CD4-positive, alpha-beta T cell treated with Interleukin-1 beta for 1 hour (primary cell): ENCODE measurements around the gene ASB12.
"Not testable (repeated sequence)": the region's sequence is repeated elsewhere in the genome, so short reads cannot be mapped to it uniquely, and the experiment has no call there.

ENCODE experiments used
- DNase-seq, 2 donors: peaks; one replicate each; pipeline ENCODE4 v3.0.0-alpha.2; 2020 to 2022

Gene ASB12, protein sequence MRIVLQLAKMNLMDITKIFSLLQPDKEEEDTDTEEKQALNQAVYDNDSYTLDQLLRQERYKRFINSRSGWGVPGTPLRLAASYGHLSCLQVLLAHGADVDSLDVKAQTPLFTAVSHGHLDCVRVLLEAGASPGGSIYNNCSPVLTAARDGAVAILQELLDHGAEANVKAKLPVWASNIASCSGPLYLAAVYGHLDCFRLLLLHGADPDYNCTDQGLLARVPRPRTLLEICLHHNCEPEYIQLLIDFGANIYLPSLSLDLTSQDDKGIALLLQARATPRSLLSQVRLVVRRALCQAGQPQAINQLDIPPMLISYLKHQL

DNA sequence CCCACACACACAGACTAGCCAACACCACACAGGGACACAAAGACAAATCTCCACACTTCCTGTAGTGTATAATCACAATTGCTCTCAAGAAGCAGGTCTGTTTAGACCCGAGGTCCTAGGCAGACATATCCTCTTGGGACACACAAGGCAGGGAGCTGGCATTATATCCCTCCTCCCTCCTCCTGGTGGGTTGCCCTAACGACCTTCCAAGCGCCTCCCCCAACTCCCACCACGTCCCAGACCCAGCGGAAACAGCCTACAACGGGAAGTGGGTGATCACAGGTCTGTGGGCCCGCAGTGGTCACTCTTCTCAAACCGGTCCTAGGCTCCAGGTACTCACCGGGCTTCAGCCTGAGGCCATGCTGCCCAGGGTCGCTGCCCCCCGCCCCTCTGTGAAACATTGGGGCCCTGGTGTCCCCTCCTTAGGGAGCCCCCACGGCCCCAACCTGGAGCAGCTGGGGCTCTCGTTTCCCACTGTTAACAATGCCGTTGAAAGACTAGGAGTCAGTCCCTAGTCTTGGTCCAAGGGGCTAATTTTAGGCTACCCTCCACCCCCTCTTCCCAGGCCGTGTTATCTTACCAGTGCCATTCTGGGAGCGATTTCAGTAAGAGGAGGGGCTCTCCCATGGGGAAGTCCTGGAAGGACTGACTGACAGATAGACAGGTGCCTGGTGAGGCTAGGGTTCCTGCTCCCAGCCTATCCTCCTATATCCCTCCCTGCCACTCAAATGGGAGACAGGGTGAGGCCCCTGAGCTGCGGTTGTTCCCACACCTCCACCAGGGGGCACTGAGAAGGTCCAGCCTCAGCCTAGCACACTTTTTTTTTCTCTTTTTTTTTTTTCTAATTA is at the start of gene ASB12:
Gene ASB12, minus strand, starts transcription at position 485 of the 848 bp plus-strand sequence. CDS start 4,957 bp downstream, outside the sequence.
- DNase-seq = no peak

DNA sequence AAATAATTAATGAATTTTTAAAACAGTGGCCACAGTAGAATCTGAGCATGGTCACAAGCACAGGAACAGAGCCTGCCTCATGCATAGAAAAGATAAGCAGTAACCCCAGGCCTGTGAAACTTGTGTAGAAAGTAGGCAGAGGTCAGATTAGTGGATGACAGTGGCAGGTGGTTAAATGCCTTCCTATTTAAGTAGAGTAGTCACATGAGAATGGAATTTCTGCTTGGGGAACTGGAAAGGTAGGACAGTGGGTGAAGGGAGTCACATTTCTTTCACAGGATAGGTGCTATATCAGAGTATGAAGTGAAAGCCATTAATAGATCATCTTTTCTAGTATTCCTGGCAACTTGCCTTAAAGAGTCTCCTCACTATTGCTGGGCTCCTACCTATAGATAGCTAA is 34.9 kb upstream of the ASB12 start:
- no peak for DNase-seq

DNA sequence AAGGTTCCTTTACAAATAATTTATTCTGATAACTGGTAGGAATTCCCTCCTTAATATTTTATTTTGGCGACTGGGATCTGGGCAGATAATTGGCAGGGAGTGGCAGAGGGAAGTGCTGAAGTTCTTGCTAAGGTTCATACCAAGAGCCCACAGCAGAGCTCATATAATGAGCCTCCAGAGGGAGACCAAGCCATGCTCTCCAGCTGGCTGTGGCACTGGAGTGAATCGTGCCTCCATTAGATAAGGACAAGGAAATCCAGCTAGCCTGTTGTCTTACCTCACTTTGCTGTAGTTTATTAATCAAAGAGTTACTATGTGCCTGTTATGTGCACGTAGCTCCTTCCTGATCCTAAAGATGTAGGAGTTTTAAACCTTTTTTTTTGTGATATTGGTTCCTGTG is 1.3 kb downstream of the ASB12 start:
- no peak for DNase-seq

DNA sequence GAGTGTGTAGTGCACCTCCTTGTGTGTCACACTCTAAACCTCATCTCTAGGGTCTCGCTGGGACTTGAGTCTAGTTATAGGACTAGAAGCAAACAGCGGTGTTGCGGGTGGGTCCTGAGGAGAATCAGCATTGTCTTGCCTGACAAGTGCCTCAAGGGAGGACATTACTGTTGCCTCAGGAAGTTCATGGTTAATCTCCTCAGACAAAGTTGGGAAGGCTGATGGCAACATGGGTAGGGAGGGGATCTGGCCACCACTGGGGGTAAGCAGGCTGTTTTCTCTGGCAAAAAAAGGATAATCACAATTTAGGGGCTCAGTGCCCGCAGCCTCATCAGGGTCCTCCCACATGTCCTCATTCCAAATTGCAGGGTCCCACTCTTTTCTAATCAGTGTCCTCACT is 12.4 kb downstream of the ASB12 start:
- DNase-seq = no peak

DNA sequence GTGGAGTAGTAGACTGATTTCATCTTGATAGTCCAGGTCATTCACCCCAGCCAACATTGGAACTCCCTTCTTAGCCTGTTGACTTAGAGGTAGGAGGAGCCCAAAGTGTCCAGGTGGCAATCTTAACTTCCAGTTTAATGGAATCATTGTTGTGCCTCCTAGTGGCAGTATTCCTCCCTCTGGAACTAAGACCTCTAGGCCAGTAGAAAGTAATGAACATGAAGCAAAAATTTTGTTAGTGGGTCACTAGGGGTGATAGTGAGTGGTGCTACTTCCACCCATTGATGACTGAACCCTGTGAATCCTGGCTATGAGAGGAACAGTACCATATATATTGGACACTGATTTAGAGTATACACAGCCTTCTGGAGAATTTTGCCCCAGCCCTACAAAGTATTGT is 16.4 kb downstream of the ASB12 start:
- not testable (repeated sequence) for DNase-seq

DNA sequence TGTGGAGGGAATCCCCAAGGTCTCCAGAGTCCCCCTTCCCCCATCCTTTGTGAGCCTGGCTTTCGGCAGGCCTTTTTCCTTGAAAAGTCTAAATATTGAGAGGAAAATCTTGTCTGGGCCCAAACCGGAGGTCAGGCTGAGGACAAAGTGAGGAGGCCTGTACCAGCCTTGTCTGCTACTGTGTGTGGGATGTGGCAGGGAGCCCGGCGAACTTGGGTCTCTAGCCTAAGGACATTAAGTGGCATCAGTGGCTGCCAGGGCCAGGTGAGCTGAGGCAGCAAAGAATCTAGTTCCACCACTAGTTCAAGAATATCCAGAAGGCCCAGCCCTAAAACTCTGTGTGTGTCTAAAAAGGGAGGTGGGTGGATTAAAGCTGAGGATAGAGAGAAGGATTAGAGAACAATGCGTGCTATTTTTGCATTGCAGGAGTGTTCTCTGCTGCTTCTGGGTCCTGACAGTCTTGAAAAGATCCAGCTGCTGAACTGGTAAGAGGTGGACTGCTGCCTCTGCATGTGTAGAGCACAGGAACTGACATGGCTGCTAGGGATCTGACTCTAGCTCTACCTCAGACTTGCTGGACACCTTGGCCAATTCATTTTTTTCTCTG is 23.7 kb downstream of the ASB12 start:
- DNase-seq = no peak

DNA sequence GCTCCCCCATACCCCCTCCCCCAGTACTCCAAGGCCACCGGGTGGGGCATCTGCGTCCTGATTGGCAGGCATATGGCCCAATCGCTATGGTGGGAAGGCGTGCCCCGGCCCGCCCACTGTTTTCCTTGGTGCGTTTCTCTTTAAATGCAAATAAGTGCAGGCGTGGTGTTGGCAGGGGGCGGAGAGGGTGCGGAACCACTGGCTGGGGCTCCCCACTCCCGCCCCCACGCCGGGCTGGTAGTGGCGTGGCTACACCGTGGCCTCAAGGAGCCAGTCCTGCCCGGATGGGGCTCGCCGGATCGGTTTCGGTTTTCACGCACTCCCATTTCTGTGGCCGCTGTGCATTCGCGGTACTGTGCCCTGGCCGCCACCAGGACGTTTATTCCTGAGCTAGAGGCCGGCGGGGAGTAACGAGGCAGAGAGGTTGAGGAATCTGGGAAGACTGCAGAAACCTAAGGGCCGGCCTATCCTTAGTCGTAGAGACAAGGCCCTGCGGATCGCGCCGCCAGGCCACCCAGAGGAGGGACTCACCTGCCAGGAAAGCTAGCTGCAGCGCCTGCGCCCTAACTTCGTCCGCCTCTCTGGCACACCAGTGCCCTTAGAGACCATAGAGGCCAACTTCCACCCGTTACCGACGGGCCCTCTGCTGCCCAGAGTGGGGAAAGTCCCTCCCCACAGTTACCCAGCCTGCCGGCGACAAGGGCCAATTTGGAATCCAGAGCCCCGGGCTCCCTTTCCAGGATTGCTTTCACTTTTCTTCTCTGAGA is 24.5 kb downstream of the ASB12 start:
- DNase-seq = peak; percentile 90 to 92

DNA sequence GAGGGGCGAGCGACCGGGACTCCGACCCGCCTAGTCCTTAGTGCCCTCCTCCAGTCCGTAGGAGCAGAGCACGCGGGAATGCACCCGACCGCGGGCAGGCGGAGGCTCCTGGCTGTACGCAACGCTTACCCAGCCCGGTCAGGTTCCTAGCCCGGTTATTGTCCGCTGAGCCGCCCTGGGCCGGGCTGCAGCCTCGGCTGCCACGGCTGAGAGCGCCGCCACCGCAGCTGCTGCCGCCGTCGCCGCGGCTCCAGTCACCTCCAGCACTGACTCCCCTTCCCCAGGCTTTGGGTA is 25.0 kb downstream of the ASB12 start, which contains the start of gene AMER1:
Gene AMER1, minus strand, starts transcription at position 268 of the 294 bp plus-strand sequence. CDS start 12,422 bp downstream, outside the sequence.
- no peak for DNase-seq

DNA sequence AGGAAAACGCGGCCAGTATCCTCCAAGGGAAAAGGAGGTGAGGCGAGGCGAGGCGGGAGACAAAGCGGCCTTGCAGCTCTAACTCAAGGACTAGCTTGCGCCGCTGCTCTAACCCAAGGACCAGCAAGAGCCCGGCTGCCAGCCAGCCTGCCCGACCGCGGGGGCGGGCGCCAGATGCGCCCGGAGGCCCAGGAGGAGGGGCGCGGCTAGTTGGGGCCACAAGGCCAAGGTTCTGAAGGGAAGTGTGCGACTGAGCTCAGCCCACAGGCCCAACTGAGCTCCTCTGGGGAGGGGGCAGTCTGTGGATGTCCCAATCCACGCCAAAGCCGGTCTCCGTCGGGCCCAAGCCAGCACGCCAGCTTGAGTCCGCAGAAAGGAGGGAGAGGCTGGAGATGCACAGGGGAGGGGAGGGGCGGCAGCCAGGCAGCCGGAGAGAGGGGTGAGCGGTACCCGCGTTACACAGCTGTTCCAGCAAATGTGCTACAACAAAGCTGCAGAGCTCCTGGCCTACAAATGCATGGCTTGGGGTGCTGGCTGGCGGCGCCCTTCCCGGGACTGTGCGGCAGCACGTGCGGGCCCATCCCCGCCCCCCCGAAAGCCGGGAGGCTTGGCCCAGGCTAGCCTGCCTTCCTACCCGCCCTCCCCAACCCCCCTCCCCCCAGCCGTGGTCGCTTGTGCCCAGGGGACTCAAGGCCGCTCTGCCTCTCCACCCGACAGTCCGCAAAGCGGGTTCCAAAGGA is 25.5 kb downstream of the ASB12 start:
- peak in 1 of 2 donors; percentile 5 for DNase-seq

DNA sequence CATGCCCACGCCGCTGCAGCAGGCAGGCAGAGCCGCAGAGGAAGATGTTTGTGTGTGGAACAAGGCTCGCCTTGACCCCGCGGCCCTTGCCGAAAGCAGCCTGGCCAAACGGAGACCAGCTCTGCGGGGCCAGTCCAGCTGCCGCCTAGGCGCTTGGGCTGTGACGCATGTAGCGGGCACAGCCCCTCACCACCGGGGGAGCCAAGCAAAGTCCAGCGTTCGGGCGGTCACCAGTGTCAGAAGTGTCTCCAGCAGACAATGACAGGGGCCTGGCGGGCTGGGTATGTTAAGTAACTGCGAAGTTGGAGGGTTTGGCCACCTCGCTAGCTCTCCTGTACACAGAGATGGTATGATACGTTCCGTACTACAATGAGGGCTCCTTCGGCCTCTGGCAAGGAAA is 26.2 kb downstream of the ASB12 start:
- no peak for DNase-seq

DNA sequence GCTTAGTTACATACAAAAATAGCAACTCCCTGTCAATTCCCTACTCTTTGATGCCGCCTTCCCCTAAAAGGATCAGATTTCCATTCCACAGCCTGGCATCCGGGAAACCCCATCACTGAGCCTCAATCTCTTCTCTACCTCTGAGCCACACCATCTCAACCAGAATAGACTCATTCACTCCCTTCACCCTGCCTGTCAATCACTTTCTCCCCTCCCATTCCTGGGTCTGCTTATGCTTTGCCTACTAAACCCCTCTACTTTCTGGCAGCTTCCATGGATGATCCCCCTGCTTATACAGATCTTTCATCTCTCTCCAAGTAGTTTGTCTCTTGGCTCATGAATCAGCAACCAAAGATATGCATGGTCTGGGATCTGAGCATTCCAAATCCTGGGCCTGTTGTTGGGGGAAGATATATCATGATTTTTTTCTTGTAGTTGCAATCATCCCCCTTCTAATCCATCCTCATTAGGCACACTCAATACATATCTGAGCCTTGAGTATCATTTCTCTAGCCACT is 27.5 kb downstream of the ASB12 start:
- no peak for DNase-seq

DNA sequence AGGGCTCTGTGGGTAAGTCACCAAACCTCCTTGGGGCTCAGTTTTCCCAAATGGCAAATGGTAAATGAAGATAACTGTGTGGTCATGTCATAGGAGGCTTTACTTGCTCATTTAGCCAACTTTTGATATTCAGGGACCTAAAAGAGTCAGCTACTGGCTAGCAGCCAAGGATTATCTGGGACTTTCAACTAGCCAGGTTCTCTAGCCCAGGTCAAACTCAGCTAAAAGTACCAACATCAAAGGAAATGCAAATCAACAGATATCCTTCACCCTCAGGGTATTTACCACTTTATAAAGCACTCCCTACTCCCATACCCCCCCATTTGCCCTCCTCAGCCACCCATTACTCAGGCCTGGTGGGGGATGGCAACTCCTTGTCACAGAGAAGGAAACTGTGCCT is 32.4 kb downstream of the ASB12 start:
- DNase-seq = no peak

DNA sequence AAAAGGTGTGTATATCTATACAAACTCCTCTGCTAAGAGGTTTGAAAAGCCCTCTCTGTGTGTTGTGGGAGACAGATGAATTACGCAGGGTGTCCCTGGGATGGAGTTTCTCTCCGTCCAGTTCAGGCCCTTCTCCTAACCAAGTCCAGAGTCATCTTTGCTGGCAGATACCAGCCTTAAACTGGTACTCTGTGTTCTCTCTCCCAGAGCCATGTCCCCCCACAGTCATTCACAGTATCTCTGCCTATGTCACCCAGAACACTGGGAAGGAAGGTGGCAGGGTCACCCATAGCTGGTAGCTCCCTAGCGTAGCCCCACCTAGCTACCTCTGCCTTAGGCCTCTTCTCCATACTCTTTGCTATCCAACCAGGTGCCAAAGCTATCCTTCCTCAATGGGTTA is 33.8 kb downstream of the ASB12 start:
- no peak for DNase-seq

DNA sequence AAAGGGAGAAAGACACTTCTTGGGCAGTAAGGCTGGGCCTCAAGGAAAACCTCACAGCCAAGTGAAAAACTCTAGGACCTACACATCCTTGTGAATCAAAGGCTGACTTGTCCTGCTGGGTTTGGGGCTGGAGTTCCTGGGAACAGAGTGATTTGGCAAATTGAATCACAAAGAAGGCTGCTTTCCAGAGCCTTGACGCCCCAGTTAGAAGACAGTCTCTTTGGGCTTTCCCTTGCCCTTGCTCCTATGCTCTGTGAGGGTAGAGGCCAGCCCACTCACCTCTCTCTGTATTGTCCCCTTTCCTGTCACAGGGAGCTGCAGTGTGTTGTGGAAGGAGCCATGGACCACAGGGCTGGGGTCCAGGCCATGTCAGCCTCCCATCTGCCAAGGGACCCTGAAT is 34.5 kb downstream of the ASB12 start:
- DNase-seq = no peak

DNA sequence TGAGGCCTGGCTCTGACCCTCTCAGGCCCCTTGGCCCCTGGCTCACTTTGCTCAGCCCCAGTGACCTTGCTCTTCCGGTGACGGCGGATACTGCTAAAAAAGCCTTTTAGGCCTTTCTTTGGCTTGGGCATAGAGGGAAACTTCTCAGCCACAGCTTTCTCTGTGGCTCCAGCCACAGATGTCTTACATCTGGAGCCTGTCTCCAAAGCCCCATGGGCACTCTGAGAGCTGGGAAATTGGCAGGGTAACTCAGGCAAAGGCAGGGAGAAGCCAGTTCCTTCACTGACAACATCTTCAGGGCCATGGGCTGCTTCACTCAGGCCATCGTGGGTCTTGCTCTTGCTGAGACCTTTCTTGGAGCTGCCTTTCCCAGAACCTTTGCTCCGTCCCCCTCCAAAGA is 37.7 kb downstream of the ASB12 start:
- no peak for DNase-seq

DNA sequence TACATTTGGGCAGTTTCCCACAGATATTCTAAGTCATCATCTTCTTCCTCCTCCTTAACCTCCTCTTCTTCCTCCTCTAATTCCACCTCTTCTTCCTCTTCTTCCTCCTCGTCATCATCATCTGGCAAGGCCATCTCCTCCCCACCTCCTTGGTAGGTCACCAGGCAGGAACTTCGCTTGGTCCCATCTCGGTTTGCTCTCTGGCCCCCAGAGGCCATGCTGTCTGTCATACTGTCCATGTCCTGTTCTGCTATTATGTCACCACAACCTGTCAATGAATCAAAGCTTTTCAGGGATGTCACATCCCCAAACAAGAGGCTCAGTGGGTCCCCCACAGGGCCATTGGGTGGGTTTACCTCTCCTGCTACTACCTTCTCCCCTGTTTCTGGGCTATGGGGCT is 38.4 kb downstream of the ASB12 start:
- DNase-seq = no peak

DNA sequence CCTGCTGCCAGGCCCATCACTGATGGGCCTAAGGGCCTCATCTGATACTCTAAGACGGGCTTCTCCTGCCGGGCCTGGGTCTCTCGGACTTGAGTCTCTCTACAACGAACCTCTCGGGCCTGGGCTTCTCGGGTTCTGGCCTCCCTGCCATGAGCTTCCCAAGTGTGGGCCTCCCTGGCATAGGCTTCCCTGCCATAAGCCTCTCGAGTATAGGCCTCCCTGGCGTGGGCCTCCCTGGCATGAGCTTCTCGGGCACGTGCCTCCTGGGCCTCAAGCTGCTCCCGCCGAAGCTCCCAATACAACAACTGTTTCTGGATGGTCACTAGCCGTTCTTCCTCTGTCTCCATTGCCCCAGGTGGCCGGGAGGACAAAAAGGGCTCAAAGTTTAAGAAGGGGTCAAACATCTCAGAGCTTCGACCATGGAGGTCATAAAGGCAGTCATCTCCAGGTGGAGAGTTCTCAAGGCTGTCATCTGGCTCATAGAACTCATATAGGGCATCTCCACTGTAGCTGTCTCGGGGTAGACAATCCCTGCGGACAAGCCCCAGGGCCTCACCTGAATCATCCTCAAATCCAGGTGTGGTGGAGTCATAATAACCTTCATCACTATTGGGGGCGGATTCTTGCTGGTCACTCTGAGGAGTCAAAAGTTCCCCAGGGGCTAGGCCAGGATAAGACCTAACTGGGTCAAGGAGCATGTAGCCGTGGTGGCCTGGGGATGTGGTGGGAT is 39.0 kb downstream of the ASB12 start:
- DNase-seq = no peak

DNA sequence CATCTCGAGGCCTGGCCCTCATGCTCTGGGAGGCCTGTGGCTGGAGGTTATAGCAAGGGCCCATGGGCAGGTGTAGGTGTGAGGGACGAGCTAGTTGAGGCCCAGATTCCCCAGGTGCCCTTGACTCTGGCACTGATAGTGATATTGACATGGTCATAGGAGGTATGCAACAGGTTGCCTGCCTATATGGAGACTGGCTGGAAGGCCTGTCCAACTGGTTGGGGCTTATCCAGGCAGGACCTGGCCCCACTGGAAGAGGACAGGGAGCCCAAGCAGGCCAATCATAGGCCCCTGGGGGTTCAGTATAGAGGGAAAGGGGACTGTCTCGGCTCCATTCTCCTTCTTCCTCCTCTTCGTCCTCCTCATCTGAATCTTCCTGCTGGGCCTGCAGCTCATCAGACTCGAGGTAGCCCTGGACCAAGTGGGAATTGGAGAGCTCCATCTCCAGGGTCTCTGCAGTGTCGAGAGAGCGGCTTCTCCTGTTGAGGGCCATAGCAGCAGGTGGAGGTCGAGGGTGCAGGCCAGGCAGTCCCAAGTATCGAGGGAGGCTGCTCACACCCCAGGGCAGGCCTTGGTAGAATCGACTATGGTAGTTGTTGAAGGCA is 40.2 kb downstream of the ASB12 start:
- no peak for DNase-seq

DNA sequence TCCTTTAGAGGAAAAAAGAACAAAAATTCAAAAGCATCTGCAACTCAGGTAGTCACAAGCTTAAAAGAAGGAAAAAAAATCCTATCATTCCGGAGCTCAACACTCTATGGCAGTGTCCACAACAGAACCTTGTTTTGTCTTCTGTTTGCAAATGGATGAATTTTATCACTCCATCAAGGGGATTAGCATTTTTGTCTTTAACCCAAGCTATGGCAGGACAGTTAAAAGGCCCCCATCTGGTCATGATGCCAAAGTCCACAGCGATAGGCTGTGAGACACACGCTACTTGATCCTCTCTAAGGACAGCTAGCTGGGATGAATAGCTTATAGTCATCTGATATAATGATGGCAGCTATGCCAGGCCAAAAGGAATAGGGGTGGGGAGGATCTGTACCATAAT is 41.5 kb downstream of the ASB12 start:
- DNase-seq = no peak

DNA sequence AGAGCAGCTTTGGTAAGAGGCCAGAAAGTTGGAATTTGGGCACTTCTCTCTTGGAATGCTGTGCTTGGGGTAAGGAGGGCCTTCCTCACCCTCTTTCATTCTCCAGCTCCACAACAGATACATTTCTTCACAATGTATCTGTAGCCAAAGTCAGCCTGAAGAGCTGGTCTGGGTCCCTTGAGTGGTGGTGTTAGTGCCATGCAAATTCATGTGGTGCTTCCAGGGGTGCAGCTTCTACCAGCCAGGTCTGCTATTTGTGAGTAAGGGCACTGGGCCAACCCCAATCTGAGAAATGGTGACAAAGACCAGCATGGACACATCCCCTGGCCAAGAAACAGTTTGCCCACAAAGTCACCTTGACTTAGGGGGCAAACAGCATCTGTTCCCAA is 42.7 kb downstream of the ASB12 start:
- no peak for DNase-seq
